Measurements from ENCODE around the gene C11orf97.
A peak's percentile ranks its signal among the peaks of the same experiment; 100 is the strongest.

The C11orf97 gene, protein sequence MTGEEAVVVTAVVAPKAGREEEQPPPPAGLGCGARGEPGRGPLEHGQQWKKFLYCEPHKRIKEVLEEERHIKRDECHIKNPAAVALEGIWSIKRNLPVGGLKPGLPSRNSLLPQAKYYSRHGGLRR

DNA sequence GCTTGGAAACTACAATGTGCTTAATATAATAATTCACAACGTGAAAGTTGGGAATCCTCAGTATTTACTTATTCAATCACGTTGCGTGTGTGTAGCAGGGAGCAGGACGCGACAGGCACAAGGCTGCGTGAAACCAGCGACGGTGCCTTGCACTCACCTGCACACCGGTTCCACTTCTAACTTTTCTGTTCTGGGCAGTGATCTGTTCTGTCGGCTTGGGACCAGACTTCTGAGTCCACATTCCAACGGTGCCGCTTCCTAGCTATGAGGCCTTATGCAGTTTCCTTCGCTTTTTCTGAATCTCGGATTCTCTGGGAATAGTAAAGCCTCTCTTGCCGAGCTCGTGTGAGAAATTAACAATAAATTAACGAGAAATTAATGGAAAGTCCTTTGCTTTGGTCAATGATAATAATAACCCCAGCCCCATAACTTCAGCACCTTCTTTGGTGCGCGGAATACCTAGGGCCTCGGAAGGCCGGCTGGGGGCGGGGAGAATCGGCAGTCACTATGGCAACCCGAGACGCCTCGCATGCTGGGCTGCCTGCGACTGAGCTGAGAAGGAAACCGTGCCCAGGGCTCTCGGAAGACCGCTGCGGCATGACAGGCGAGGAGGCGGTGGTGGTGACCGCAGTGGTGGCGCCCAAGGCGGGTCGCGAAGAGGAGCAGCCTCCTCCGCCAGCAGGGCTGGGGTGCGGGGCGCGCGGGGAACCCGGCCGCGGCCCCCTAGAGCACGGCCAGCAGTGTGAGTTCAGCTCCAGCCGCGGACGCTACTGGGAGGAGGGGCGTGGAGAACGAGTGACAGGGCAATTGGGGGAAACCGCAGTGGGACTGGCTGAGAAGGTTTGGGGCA is at the start of gene C11orf97:
Gene C11orf97, plus strand, starts transcription at position 530 of the 850 bp plus-strand sequence. Its CDS starts 68 bp downstream, at position 598.
- DNase-seq (ENCODE audit: low spot score): peak; percentile 55
- TF ChIP-seq, protein P1, sequence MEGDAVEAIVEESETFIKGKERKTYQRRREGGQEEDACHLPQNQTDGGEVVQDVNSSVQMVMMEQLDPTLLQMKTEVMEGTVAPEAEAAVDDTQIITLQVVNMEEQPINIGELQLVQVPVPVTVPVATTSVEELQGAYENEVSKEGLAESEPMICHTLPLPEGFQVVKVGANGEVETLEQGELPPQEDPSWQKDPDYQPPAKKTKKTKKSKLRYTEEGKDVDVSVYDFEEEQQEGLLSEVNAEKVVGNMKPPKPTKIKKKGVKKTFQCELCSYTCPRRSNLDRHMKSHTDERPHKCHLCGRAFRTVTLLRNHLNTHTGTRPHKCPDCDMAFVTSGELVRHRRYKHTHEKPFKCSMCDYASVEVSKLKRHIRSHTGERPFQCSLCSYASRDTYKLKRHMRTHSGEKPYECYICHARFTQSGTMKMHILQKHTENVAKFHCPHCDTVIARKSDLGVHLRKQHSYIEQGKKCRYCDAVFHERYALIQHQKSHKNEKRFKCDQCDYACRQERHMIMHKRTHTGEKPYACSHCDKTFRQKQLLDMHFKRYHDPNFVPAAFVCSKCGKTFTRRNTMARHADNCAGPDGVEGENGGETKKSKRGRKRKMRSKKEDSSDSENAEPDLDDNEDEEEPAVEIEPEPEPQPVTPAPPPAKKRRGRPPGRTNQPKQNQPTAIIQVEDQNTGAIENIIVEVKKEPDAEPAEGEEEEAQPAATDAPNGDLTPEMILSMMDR (IDR thresholded peaks at IDR 0.05; ENCODE audit: extremely low read depth, insufficient read depth, missing control alignments): no peak
- in situ Hi-C loops (cut with MboI; ENCODE audit: low pct_unique_long_range_greater_than_20kb, low sequenced_read_pairs, unreplicated experiment): loop anchor here (25.0 kb wide), 1 partner anchor 600 kb away; no protein-coding TSS in a partner anchor

DNA sequence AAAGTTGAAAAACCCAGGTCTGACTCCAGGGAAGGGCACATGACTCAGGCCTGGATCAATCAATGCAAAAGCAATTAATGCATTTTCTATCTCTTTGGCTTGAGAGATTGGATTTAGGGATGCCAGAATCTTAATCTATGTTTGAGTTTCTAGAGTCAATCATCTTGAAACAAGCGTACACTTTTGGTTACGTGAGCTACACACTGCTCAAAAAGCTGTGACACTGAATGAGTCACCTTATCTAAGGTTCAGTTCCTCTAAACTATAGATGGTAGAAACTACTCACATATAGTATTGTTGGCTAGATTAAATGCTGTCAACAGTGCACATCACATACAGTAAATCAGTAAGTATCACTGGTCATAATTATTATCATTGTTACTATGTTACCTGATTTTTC is 42.8 kb upstream of the C11orf97 start:
- DNase-seq (ENCODE audit: low spot score): peak; percentile 24
- TF ChIP-seq, protein P1 (IDR thresholded peaks at IDR 0.05; ENCODE audit: extremely low read depth, insufficient read depth, missing control alignments): no peak
- in situ Hi-C loops (cut with MboI; ENCODE audit: low pct_unique_long_range_greater_than_20kb, low sequenced_read_pairs, unreplicated experiment): no loop called here

DNA sequence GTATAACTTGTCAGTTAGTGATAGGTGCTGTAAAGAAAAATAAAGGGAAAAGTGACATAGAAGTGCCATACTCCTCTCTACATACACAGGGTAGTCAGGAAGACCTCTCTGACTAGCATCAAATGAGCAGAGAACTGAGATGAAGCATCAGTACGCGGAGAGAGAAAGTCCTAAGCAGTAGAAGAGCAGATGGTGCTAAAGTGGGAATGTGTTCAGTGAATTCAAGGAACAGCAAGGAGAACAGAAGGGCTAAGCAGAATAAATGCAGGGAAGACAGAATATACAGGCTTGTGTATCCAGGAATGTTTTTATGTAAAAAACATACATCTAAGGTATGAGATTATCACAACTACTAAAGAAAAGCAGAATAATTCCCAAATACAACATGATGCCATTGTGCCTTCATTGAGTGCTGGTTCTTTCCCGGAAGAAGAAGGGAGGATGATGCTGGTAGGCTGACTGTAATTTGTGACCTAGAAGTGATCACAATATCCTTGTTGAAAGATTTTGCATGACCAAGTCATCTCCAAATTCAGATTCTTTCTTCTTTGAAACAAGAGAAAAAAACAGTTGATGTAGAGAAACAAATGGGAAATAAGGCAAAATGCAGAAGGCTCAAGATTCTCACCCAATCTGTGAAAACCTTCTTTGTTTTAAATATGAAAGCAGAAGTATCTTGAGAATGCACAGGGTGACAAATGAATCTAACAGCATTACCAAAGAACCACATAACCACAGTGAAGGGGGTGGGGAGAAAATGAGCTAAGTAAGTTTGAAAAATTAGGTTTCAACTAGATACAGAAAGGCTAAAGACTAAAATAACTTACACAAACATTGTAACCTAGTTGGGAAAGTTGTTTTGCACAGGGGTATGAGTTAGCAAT is 39.1 kb upstream of the C11orf97 start:
- TF ChIP-seq, protein P1 (IDR thresholded peaks at IDR 0.05; ENCODE audit: extremely low read depth, insufficient read depth, missing control alignments): no peak
- DNase-seq (ENCODE audit: low spot score): peak; percentile 31
- in situ Hi-C loops (cut with MboI; ENCODE audit: low pct_unique_long_range_greater_than_20kb, low sequenced_read_pairs, unreplicated experiment): no loop called here

DNA sequence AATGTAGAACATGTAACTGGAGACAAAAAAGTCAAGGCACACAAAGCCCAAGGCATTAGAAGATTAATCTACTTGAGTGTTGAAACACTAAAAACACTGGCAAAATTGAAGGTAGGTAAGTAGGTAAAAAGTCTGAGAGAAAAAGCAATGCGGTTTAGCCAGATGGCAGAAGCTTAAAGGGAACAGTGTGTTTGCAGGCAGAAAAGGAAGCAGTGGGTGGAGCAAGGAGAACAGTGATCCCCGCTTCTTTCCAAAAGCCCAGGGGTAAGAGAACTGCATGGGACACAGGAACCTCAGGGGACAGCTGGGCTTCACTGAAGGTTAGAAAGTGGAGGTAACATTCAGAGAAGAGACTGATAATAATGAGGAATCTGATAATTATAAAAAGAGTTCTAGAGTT is 34.6 kb upstream of the C11orf97 start:
- no peak for DNase-seq (ENCODE audit: low spot score)
- in situ Hi-C loops (cut with MboI; ENCODE audit: low pct_unique_long_range_greater_than_20kb, low sequenced_read_pairs, unreplicated experiment): no loop called here
- TF ChIP-seq, protein P1 (IDR thresholded peaks at IDR 0.05; ENCODE audit: extremely low read depth, insufficient read depth, missing control alignments): no peak

DNA sequence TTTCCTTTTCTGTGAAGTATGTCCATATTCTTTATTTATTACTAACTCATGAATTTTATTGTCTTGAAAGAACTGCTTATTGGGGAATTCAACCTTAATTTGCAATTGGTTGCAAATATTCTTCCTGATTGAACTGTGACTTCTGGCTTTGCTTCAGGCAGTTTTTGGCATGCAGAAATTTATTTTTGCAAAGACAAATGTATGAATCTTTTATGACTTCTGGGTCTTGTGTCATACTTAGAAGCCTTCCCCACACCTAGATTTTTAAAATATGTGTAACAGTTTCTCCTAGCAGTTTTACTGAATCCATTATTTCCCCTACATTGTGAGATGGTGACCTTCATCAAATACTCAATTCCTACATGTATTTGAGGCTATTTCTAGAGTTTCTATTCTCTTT is 30.9 kb upstream of the C11orf97 start:
- DNase-seq (ENCODE audit: low spot score): no peak
- in situ Hi-C loops (cut with MboI; ENCODE audit: low pct_unique_long_range_greater_than_20kb, low sequenced_read_pairs, unreplicated experiment): no loop called here
- TF ChIP-seq, protein P1 (IDR thresholded peaks at IDR 0.05; ENCODE audit: extremely low read depth, insufficient read depth, missing control alignments): no peak

DNA sequence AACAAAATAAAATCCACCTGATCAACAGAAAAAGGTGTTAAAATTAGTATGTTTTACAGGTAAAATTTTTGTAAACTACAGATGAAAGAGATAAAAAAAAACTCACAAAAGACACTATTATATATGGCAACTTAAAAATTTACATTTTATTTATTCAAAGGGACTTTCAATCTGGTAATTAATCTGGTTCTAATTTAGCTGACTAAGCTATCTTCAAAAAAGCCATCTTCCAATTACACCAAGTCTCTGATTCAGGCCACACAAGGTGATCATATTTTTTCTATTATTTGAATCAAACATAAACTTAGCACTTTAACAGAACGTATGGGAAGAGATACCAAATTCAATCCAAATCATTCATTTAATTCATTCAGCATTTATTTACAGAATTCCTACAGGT is 26.2 kb upstream of the C11orf97 start:
- DNase-seq (ENCODE audit: low spot score): no peak
- in situ Hi-C loops (cut with MboI; ENCODE audit: low pct_unique_long_range_greater_than_20kb, low sequenced_read_pairs, unreplicated experiment): no loop called here

More for the DNA sequence above, 26.2 kb upstream of the C11orf97 start:
- TF ChIP-seq, protein P1 (IDR thresholded peaks at IDR 0.05; ENCODE audit: extremely low read depth, insufficient read depth, missing control alignments): no peak

Data from GM13977 (cell line).